OCI-LY7 (cell line): Measurements from ENCODE around the gene FAM156A.

Experiments used
- CTCF ChIP-seq: fragments of 200-600 bp; sonication (generic); conservative IDR thresholded peaks from 2 replicates; pipeline ENCODE4 v1.5.1; 2014; ENCODE audit warnings: mild to moderate bottlenecking, antibody characterized with exemption, low read length, moderate library complexity, mixed read lengths
- EZH2phosphoT487 ChIP-seq: fragments of 200-600 bp; sonication (generic); IDR thresholded peaks from 2 replicates; pipeline ENCODE4 v1.6.1; 2018; ENCODE audit warnings: low read depth, borderline replicate concordance, mild to moderate bottlenecking, mixed run types, antibody characterized with exemption, low read length, moderate library complexity, mixed read lengths

GRCh38 chrX:52988985-52989917, 30.9 kb upstream of the FAM156A start:
- TF ChIP-seq EZH2phosphoT487 (no peak), CTCF (no peak)
